HCT116 (cell line): ENCODE measurements around the gene SNIP1. TPM values are rescaled to one million over a fixed set of nuclear protein-coding genes. Genes with fewer than 3 reads are reported as not detected.

ENCODE experiments used
- ATAC-seq: fragments of 200-7000 bp; cut with Tn5 transposase; 2 replicates; pipeline ENCODE4 v1.9.1; 2020; ENCODE audit warnings: mild to moderate bottlenecking, moderate library complexity
- BruUV-seq: library from RNA; stranded (reverse); fragments of 400-500 nt; replicated peaks from 2 replicates; lab custom pipeline; 2021; lab: Mats Ljungman, UMichigan
- CTCF ChIA-PET: fragments of 300-600 bp; sonication (Branson Sonifier 250); formaldehyde crosslinking; loops from one replicate; lab custom pipeline; 2021; ENCODE audit warnings: antibody characterized with exemption; lab: Charles Lee
- POLR2A ChIA-PET: fragments of 300-600, 350-600 bp; sonication (Branson Sonifier 250); formaldehyde crosslinking; loops from one replicate; lab custom pipeline; 2021; ENCODE audit warnings: antibody characterized with exemption; lab: Charles Lee
- RAD21 ChIA-PET, 2 experiments: fragments of 300-600 bp; sonication (Branson Sonifier 250); formaldehyde crosslinking; loops; one replicate each; lab custom pipeline; 2023; ENCODE audit warnings: low total read pairs in 2 of 2; ENCODE audit not compliant: uncharacterized antibody in 2 of 2, unreplicated experiment in 2 of 2, low non-redundant PET in 1 of 2; lab: Charles Lee
- DNase-seq: peaks from one replicate; pipeline ENCODE4 v3.0.0-alpha.2; 2010; ENCODE audit warnings: low read depth, low spot score
- H2AFZ ChIP-seq: fragments of 200-600 bp; shearing (Covaris generic), sonication (generic); 2 replicates; pipeline ENCODE4 v1.6.1; 2017; ENCODE audit warnings: low read depth, mixed run types, mixed read lengths, antibody characterized with exemption, low read length; ENCODE audit not compliant: poor library complexity, severe bottlenecking
- H3K27ac ChIP-seq: 2 replicates; pipeline ENCODE4 v1.5.1; 2012; ENCODE audit warnings: low read depth, low read length
- H3K27me3 ChIP-seq: fragments of 200-600 bp; sonication (generic); 2 replicates; pipeline ENCODE4 v1.6.1; 2016; ENCODE audit warnings: mixed run types, low read length, mixed read lengths; ENCODE audit not compliant: insufficient read depth
- H3K36me3 ChIP-seq, 2 experiments: fragments of 200-500 bp in 1 of 2; fragments of 200-600 bp in 1 of 2; sonication (Bioruptor generic) in 1 of 2; sonication (generic) in 1 of 2; 2 replicates each; pipeline versions ENCODE4 v1.5.1 to v1.6.1; 2014 to 2016; ENCODE audit warnings: low read length in 2 of 2, inconsistent platforms in 1 of 2, mixed read lengths in 1 of 2, mixed run types in 1 of 2; ENCODE audit not compliant: insufficient read depth in 2 of 2, control insufficient read depth in 1 of 2
- H3K4me1 ChIP-seq, 2 experiments: fragments of 200-600 bp in 1 of 2; sonication (generic) in 1 of 2; 2 replicates each; pipeline versions ENCODE4 v1.5.1 to v1.6.1; 2012 to 2017; ENCODE audit warnings: low read length in 2 of 2, inconsistent platforms in 1 of 2, mild to moderate bottlenecking in 1 of 2, mixed read lengths in 1 of 2, mixed run types in 1 of 2, moderate library complexity in 1 of 2; ENCODE audit not compliant: insufficient read depth in 2 of 2, control insufficient read depth in 1 of 2
- H3K4me2 ChIP-seq: fragments of 200-600 bp; sonication (generic); 2 replicates; pipeline ENCODE4 v1.6.1; 2017; ENCODE audit warnings: mixed run types, low read length, mixed read lengths
- H3K4me3 ChIP-seq, 2 experiments: fragments of 200-600 bp in 1 of 2; sonication (generic) in 1 of 2; replicated peaks in 1 of 2; 2 replicates each; pipeline ENCODE4 v1.5.1; 2011 to 2016; ENCODE audit warnings: low read length in 2 of 2, control low read depth in 1 of 2, low read depth in 1 of 2, mild to moderate bottlenecking in 1 of 2, mixed read lengths in 1 of 2, mixed run types in 1 of 2
- H3K79me2 ChIP-seq: fragments of 200-600 bp; sonication (generic); 2 replicates; pipeline ENCODE4 v1.6.1; 2017; ENCODE audit warnings: mild to moderate bottlenecking, mixed run types, low read length, moderate library complexity, mixed read lengths; ENCODE audit not compliant: insufficient read depth
- H3K9ac ChIP-seq: fragments of 200-600 bp; sonication (generic); 2 replicates; pipeline ENCODE4 v1.6.1; 2016; ENCODE audit warnings: low read length, mixed read lengths
- H3K9me2 ChIP-seq: fragments of 200-600 bp; sonication (generic), shearing (Covaris generic); 2 replicates; pipeline ENCODE4 v1.6.1; 2017; ENCODE audit warnings: mixed run types, mild to moderate bottlenecking, moderate library complexity; ENCODE audit not compliant: insufficient read depth
- H3K9me3 ChIP-seq, 2 experiments: fragments of 200-500 bp in 1 of 2; fragments of 200-600 bp in 1 of 2; sonication (Bioruptor generic) in 1 of 2; sonication (generic) in 1 of 2; 2 replicates each; pipeline ENCODE4 v1.6.1; 2014 to 2017; ENCODE audit warnings: low read length in 2 of 2, mixed read lengths in 2 of 2, inconsistent platforms in 1 of 2, low read depth in 1 of 2, mild to moderate bottlenecking in 1 of 2, mixed run types in 1 of 2, moderate library complexity in 1 of 2; ENCODE audit not compliant: control insufficient read depth in 1 of 2, insufficient read depth in 1 of 2
- H4K20me1 ChIP-seq: fragments of 200-600 bp; sonication (generic), shearing (Covaris generic); 2 replicates; pipeline ENCODE4 v1.6.1; 2017; ENCODE audit warnings: mixed run types, mild to moderate bottlenecking, moderate library complexity; ENCODE audit not compliant: insufficient read depth
- CBX3 ChIP-seq: IDR thresholded peaks from 2 replicates; pipeline ENCODE4 v1.6.1; 2012; ENCODE audit warnings: low read depth
- CEBPB ChIP-seq: IDR thresholded peaks from 2 replicates; pipeline ENCODE4 v1.6.1; 2012; ENCODE audit warnings: low read depth
- CTCF ChIP-seq, 3 experiments: fragments of 200-600 bp in 1 of 3; sonication (generic) in 1 of 3; IDR thresholded peaks in 2 of 3; conservative IDR thresholded peaks in 1 of 3; 2 replicates each; pipeline ENCODE4 v1.5.1; 2012 to 2017; ENCODE audit warnings: low read depth in 2 of 3, low read length in 2 of 3, antibody characterized with exemption in 1 of 3, borderline replicate concordance in 1 of 3, control low read depth in 1 of 3, mild to moderate bottlenecking in 1 of 3, mixed read lengths in 1 of 3, mixed run types in 1 of 3, moderate library complexity in 1 of 3; ENCODE audit not compliant: insufficient read depth in 1 of 3
- FOSL1 ChIP-seq: IDR thresholded peaks from 2 replicates; pipeline ENCODE4 v1.6.1; 2012; ENCODE audit warnings: low read depth
- JUND ChIP-seq: IDR thresholded peaks from 2 replicates; pipeline ENCODE4 v1.6.1; 2012
- POLR2A ChIP-seq: IDR thresholded peaks from 2 replicates; pipeline ENCODE4 v1.7.0; 2011; ENCODE audit warnings: borderline replicate concordance; ENCODE audit not compliant: insufficient read depth, insufficient read length; ENCODE audit errors: extremely low read depth
- RAD21 ChIP-seq: IDR thresholded peaks from 2 replicates; pipeline ENCODE4 v1.6.1; 2012; ENCODE audit warnings: low read depth, mild to moderate bottlenecking
- ZFX ChIP-seq: fragments of 450-650 bp; IDR thresholded peaks from 2 replicates; pipeline ENCODE4 v1.6.1; 2017
- ZNF274 ChIP-seq: fragments of 200-500 bp; sonication (Bioruptor generic); IDR thresholded peaks from 2 replicates; pipeline ENCODE4 v1.6.1; 2014; ENCODE audit warnings: mild to moderate bottlenecking, low read depth, low read length, inconsistent platforms
- intact Hi-C: fragments of 100-400 bp; cut with micrococcal nuclease; formaldehyde crosslinking; loops from 2 replicates; pipeline ENCODE4 v1.10.0; 2022
- total RNA-seq: library from RNA; stranded (reverse); gene quantifications from one replicate; pipeline ENCODE4 v1.2.1, GENCODE V29; 2021; ENCODE audit not compliant: unreplicated experiment

The SNIP1 gene
- total RNA-seq, 1 experiment from 2014 or later, result 18.8 TPM

- TF ChIP-seq JUND, result no peak
Measured at GRCh38 chr1:37575692-37576091, 21.6 kb upstream of the SNIP1 start (continued).

GRCh38 chr1:37574834-37575480 lies 20.9 kb upstream of the SNIP1 start:
- CTCF ChIA-PET, result no interaction called here
- Histone ChIP-seq H3K79me2 (peaks cover 24% of the 10 kb centered on the region), H3K4me3 (no peak overlapping the region), H3K27me3 (no peaks in the 10 kb centered on the region), H3K4me1 (peaks cover 0 to 19% of the 10 kb centered on the region in 2 experiments; a peak in 3 of 4 replicates), H3K9me2 (no peaks in the 10 kb centered on the region), H3K9ac (no peak overlapping the region), H3K4me2 (no peak overlapping the region), H3K27ac (no peak overlapping the region), H3K9me3 (no peaks in the 10 kb centered on the region), H2AFZ (no peak overlapping the region), H3K36me3 (peaks cover 69 to 70% of the 10 kb centered on the region in 2 experiments), H4K20me1 (no peaks in the 10 kb centered on the region)
- intact Hi-C loops, result no loop called here
- RAD21 ChIA-PET, result interaction anchor here in 1 of 2 experiments (0.6 kb wide), 1 partner anchor 129 kb away, joined by 5 read pairs; no protein-coding TSS in a partner anchor
- ATAC-seq, result no peak
- no TSS peak for BruUV-seq
- no peak for TF ChIP-seq RAD21
- TF ChIP-seq ZNF274, result no peak
- TF ChIP-seq ZFX, result no peak
- TF ChIP-seq JUND, result no peak
- no peak for TF ChIP-seq FOSL1
- no peak for TF ChIP-seq POLR2A
- POLR2A ChIA-PET, result no interaction called here
- DNase-seq, result no peak

- H3K27me3 ChIP-seq, result no peaks in the 10 kb centered on the region
- no peaks in the 10 kb centered on the region for H3K9me2 ChIP-seq
- H3K9ac ChIP-seq, result no peak overlapping the region
- no peaks in the 10 kb centered on the region; the same call in 1 of the 2 replicates for H3K79me2 ChIP-seq
- peaks cover 81 to 87% of the 10 kb centered on the region in 2 experiments for H3K36me3 ChIP-seq
- H2AFZ ChIP-seq, result no peak overlapping the region
- RAD21 ChIA-PET, result no interaction called here
- no peak overlapping the region for H3K27ac ChIP-seq
- intact Hi-C loops, result no loop called here
- DNase-seq (no peak), ATAC-seq (no peak)
- TF ChIP-seq CEBPB (no peak), RAD21 (no peak), CTCF (IDR thresholded peaks at IDR 0.05 in 2 of 3, conservative IDR thresholded peaks at IDR 0.05 in 1 of 3; ENCODE audit: borderline replicate concordance in 1 of 3, insufficient read depth in 1 of 3, low read depth in 2 of 3, low read length in 2 of 3) (no peak), CBX3 (no peak), JUND (no peak)
- no peaks in the 10 kb centered on the region for H4K20me1 ChIP-seq
- POLR2A ChIA-PET, result no interaction called here
- no peaks in the 10 kb centered on the region for H3K4me1 ChIP-seq
- H3K9me3 ChIP-seq, result no peaks in the 10 kb centered on the region
- no peak overlapping the region for H3K4me2 ChIP-seq
- no TSS peak for BruUV-seq
- CTCF ChIA-PET, result no interaction called here
- H3K4me3 ChIP-seq, result no peak overlapping the region
Measured at GRCh38 chr1:37570528-37571334, 16.6 kb upstream of the SNIP1 start.
